GM10266 (cell line): Measurements from ENCODE around the gene RNF144A.

Source experiments
- DNase-seq: peaks from one replicate; pipeline ENCODE4 v3.0.0; 2012; ENCODE audit errors: extremely low spot score
- CTCF ChIP-seq: IDR thresholded peaks from 2 replicates; pipeline ENCODE4 v1.5.1; 2012; ENCODE audit warnings: mild to moderate bottlenecking, low read depth; ENCODE audit not compliant: control insufficient read depth, insufficient read depth; ENCODE audit errors: missing control alignments

The RNF144A gene

DNA sequence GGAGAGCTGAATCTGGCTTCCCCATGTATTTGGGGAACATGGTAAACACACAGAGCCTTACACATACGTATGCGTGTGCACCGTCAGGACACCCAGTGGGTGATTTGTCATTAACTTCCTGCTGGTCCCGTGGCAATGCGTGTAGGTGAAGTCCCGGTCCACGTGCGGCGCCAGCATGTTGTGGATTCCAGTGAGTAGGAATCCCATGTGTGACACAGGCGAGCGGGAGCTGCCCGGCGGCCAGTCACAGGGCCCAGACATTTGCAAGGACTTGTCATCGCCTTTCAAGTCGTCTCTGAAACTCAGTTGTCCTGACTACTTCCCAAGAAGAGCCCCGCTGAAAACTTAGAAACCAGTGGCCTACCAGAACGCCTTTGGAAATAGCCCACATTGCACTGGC is 102.0 kb downstream of the RNF144A start:
- TF ChIP-seq CTCF = no peak
- DNase-seq = no peak

GRCh38 chr2:7020059-7020458 is 102.8 kb downstream of the RNF144A start:
- TF ChIP-seq CTCF = no peak
- no peak for DNase-seq

DNA sequence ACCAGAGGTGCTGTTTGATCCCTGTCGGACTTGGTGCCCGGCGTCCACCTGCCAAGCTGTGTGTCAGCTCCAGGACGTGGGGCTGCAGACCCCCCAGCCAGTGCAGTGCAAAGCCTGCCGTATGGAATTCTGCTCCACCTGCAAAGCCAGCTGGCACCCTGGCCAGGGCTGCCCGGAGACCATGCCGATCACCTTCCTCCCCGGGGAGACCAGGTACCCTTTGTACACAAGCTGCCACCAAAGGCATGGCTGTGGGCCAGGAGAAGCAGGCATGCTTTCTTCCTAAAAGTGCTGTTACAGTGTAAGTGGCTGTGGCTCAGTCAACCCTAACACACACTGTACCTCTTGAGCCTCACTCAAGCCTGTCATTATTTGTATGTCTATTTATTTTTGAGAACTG is 103.3 kb downstream of the RNF144A start:
- no peak for DNase-seq
- no peak for TF ChIP-seq CTCF

DNA sequence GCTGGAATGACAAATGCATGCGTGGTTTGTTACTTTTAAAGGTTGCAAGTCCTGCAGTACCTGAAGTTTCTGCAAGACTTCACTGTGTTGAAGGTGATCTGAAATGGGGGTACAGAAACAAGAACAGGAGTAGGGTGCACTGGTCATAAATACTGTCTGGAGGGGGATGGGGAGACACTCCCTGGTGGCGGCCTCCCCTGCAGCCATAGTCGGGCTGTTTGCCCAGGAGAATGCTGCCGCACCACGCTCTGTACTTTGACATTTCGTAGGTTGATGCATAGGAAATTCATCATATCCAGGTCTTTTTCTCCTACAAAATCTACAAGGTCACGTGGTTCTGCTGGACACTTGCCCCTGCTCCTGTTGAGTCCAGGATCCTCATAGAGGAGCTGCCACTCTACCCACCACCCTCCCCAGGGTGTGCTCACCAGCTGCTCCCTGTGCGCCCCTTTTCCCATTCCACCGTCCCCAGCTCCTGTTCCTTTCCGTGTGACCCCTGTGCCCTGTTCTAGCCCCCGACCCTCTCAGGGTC is 103.8 kb downstream of the RNF144A start:
- TF ChIP-seq CTCF = no peak
- no peak for DNase-seq

DNA sequence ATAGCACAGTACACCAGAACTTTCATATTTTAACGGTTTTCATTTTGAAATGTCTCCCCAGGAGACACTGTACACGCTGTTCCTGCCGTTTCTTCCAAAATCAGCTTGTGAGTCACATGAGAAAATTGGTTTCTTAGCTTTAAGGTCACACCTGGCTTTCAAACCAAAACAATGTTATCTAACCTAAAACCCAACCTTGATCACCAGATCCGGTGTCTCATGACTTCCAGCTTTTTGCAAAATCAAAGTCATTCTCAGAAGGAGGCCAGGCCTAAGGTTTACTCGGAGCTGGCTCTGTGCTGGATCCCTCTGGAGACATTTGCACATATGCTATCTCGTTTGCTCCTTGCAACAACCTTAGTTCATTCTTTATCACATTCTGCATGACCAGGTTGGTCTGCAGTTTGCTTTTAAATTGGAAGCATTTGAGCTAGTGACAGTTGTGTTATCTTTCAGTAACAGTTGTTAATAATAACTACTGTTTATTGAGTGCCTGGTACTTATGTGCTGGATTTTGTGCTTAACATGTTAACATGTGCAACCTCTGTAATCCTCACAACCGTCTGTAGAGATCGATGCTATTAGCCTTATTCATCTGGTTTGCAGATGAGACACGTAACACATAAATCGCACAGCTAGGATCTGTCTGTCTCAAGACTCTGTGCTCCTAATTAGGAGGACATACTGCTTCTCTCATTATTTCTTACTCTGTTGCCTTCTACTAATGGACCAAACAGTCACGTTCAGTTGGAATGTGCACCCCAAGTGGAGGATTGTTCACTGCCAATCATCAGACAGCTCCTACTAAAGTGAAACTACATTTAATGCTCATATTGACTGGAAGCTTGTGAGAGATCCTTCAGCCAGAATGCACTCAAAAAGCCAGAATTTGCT is 105.5 kb downstream of the RNF144A start:
- no peak for DNase-seq
- TF ChIP-seq CTCF = no peak

GRCh38 chr2:7023542-7023941 is 106.3 kb downstream of the RNF144A start:
- no peak for TF ChIP-seq CTCF
- DNase-seq = no peak

DNA sequence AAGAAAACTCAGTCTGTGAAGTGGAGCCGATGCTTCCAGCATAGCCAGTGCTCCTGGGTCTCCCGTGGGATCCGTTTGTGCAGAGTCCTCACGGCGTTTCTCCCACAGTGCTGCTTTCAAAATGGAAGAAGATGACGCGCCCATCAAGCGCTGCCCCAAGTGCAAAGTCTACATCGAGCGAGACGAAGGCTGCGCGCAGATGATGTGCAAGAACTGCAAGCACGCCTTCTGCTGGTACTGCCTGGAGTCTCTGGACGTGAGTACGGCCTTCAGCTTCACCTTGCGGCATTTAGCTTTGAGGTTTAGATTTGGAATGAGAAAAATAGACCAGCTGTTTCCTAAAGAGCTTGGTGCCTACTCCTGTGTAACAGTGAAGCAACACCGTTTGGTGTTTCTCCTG is 107.0 kb downstream of the RNF144A start:
- DNase-seq = no peak
- no peak for TF ChIP-seq CTCF
